HTR-8/SVneo (cell line): ENCODE results near the gene BAZ2B.
"Not testable (repeated sequence)": the region's sequence is repeated elsewhere in the genome, so short reads cannot be mapped to it uniquely, and the experiment has no call there.

ENCODE experiments used
- DNase-seq: peaks from one replicate; pipeline ENCODE4 v3.0.0; 2011; ENCODE audit warnings: low spot score, mixed read lengths; ENCODE audit not compliant: insufficient read length
- FAIRE-seq: peaks from 2 replicates; lab custom pipeline; 2011; peaks lifted over from hg19 to GRCh38; lab: Jason Lieb, UNC

The BAZ2B gene

GRCh38 chr2:159442159-159442852, 174.0 kb downstream of the BAZ2B start:
- DNase-seq (no peak), FAIRE-seq (no peak)

- FAIRE-seq (no peak), DNase-seq (no peak)
Observed at GRCh38 chr2:159441182-159441581, 175.2 kb downstream of the BAZ2B start.

GRCh38 chr2:159439421-159439820, 176.9 kb downstream of the BAZ2B start:
- no peak for FAIRE-seq
- no peak for DNase-seq

GRCh38 chr2:159438720-159439353, 177.5 kb downstream of the BAZ2B start:
- FAIRE-seq: no peak
- no peak for DNase-seq

GRCh38 chr2:159438284-159438683, 178.1 kb downstream of the BAZ2B start:
- no peak for DNase-seq
- no peak for FAIRE-seq

GRCh38 chr2:159432610-159433009, 183.7 kb downstream of the BAZ2B start:
- no peak for DNase-seq
- FAIRE-seq: no peak

- FAIRE-seq (no peak), DNase-seq (no peak)
Observed at GRCh38 chr2:159427048-159427447, 189.3 kb downstream of the BAZ2B start.

GRCh38 chr2:159419403-159419802, 196.9 kb downstream of the BAZ2B start:
- FAIRE-seq: peak; percentile 13
- no peak for DNase-seq

- FAIRE-seq: no peak
Observed at GRCh38 chr2:159411460-159411859, 204.9 kb downstream of the BAZ2B start.

GRCh38 chr2:159410276-159410675, 206.1 kb downstream of the BAZ2B start:
- FAIRE-seq (no peak), DNase-seq (no peak)

More at GRCh38 chr2:159411460-159411859, 204.9 kb downstream of the BAZ2B start:
- DNase-seq: no peak

GRCh38 chr2:159409116-159409800, 207.1 kb downstream of the BAZ2B start:
- DNase-seq: no peak
- no peak for FAIRE-seq

GRCh38 chr2:159402790-159403189, 213.6 kb downstream of the BAZ2B start:
- FAIRE-seq (no peak), DNase-seq (no peak)

GRCh38 chr2:159402160-159402559, 214.2 kb downstream of the BAZ2B start:
- not testable (repeated sequence) for DNase-seq, FAIRE-seq

GRCh38 chr2:159399716-159400415, 216.5 kb downstream of the BAZ2B start:
- no peak for DNase-seq
- FAIRE-seq: no peak

- FAIRE-seq (peak; percentile 33), DNase-seq (no peak)
Observed at GRCh38 chr2:159396799-159397198, 219.5 kb downstream of the BAZ2B start.

- no peak for DNase-seq
- no peak for FAIRE-seq
Observed at GRCh38 chr2:159382447-159383028, 233.8 kb downstream of the BAZ2B start.

- FAIRE-seq: no peak
Observed at GRCh38 chr2:159381574-159381973, 234.8 kb downstream of the BAZ2B start.

GRCh38 chr2:159380685-159381239, 235.6 kb downstream of the BAZ2B start:
- DNase-seq (no peak), FAIRE-seq (no peak)

More at GRCh38 chr2:159381574-159381973, 234.8 kb downstream of the BAZ2B start:
- DNase-seq: no peak

- DNase-seq (no peak), FAIRE-seq (no peak)
Observed at GRCh38 chr2:159379181-159379580, 237.2 kb downstream of the BAZ2B start.

- DNase-seq: no peak
- no peak for FAIRE-seq
Observed at GRCh38 chr2:159375241-159375640, 241.1 kb downstream of the BAZ2B start.
